ENCODE results near the gene LRP1B.

- TF ChIP-seq, protein P1, sequence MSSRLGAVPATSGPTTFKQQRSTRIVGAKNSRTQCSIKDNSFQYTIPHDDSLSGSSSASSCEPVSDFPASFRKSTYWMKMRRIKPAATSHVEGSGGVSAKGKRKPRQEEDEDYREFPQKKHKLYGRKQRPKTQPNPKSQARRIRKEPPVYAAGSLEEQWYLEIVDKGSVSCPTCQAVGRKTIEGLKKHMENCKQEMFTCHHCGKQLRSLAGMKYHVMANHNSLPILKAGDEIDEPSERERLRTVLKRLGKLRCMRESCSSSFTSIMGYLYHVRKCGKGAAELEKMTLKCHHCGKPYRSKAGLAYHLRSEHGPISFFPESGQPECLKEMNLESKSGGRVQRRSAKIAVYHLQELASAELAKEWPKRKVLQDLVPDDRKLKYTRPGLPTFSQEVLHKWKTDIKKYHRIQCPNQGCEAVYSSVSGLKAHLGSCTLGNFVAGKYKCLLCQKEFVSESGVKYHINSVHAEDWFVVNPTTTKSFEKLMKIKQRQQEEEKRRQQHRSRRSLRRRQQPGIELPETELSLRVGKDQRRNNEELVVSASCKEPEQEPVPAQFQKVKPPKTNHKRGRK (CRISPR knock-in tag; IDR thresholded peaks at IDR 0.05; ENCODE audit: borderline replicate concordance), result no peak
- no peak for TF ChIP-seq CTCF (IDR thresholded peaks at IDR 0.05)
- TF ChIP-seq IRF1 (CRISPR knock-in tag; IDR thresholded peaks at IDR 0.05), result no peak
- TF ChIP-seq ZNF416 (CRISPR knock-in tag; IDR thresholded peaks at IDR 0.05), result no peak
- TF ChIP-seq JUN (CRISPR knock-in tag; IDR thresholded peaks at IDR 0.05), result no peak
- TF ChIP-seq, protein P2, sequence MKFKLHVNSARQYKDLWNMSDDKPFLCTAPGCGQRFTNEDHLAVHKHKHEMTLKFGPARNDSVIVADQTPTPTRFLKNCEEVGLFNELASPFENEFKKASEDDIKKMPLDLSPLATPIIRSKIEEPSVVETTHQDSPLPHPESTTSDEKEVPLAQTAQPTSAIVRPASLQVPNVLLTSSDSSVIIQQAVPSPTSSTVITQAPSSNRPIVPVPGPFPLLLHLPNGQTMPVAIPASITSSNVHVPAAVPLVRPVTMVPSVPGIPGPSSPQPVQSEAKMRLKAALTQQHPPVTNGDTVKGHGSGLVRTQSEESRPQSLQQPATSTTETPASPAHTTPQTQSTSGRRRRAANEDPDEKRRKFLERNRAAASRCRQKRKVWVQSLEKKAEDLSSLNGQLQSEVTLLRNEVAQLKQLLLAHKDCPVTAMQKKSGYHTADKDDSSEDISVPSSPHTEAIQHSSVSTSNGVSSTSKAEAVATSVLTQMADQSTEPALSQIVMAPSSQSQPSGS (CRISPR knock-in tag; IDR thresholded peaks at IDR 0.05; ENCODE audit: borderline replicate concordance, low read depth), result no peak
- TF ChIP-seq EMX1 (CRISPR knock-in tag; IDR thresholded peaks at IDR 0.05), result no peak
- no peak for TF ChIP-seq ZNF671 (CRISPR knock-in tag; IDR thresholded peaks at IDR 0.05)
Measured at GRCh38 chr2:141523199-141523598, 607.6 kb downstream of the LRP1B start.

Measured in WTC11 (cell line).